ENCODE results near the gene CACNG7.

DNA sequence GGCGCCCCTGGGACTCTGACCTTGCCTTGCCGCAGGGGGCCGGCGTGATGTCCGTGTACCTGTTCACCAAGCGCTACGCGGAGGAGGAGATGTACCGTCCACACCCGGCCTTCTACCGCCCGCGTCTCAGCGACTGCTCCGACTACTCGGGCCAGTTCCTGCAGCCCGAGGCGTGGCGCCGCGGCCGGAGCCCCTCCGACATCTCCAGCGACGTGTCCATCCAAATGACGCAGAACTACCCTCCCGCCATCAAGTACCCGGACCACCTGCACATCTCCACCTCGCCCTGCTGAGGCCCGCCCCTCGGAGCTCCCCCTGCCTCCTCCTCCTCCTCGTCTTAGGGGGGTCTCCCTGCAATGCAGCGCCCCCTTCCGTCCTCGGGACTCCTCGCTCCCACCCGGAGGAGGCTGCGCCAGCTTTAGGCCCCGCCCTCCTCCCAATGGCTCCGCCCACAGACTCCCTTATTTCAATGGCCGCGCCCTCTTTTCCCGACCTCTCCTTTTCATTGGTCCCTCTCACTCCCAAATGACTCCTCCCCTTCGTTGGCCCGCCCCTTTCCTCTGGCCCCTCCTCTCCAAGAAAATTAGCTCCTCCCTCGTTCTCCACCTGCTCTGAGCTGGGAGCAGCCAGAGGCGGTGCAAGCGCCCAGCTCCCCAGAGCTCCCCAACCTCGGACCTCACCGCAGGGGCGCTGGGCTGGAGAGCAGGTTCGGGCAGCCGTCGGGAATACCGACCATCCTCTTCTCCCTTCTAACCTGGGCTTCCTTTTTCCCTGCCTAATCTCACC, 33.1 kb downstream of the CACNG7 start:
- TF ChIP-seq CTCF (IDR thresholded peaks at IDR 0.05): no peak
- TF ChIP-seq POLR2A (IDR thresholded peaks at IDR 0.05): no peak
